ENCODE measurements around the gene EIF3B.
A peak's percentile ranks its signal among the peaks of the same experiment; 100 is the strongest.

The EIF3B gene

GRCh38 chr7:2357165-2357564 lies 2.5 kb downstream of the EIF3B start:
- POLR2A ChIA-PET (ENCODE audit: low non-redundant PET) = interaction anchor here (0.6 kb wide), 1 partner anchor 43 kb away, joined by 3 read pairs; no protein-coding TSS in a partner anchor
- no peak for DNase-seq (ENCODE audit: low spot score)
- CTCF ChIA-PET = no interaction called here
- peak overlapping the region; percentile 52 for H3K27ac ChIP-seq
- no peak for TF ChIP-seq CTCF (conservative IDR thresholded peaks at IDR 0.05; ENCODE audit: low read depth)

- no peak overlapping the region for H3K27ac ChIP-seq
- TF ChIP-seq CTCF (conservative IDR thresholded peaks at IDR 0.05; ENCODE audit: low read depth) = no peak
- POLR2A ChIA-PET (ENCODE audit: low non-redundant PET) = interaction anchor here (0.6 kb wide), 1 partner anchor 42 kb away, joined by 3 read pairs; no protein-coding TSS in a partner anchor
- CTCF ChIA-PET = no interaction called here
- no peak for DNase-seq (ENCODE audit: low spot score)
These were observed 2.9 kb downstream of the EIF3B start for GRCh38 chr7:2357571-2357970.

GRCh38 chr7:2358968-2359527 lies 4.4 kb downstream of the EIF3B start:
- ChIA-PET POLR2A (ENCODE audit: low non-redundant PET) (no interaction called here), CTCF (interaction anchor here (0.6 to 0.7 kb wide), 2 partner anchors 93 to 1814 kb away, joined by 3 to 4 read pairs; no protein-coding TSS in a partner anchor)
- no peak for TF ChIP-seq CTCF (conservative IDR thresholded peaks at IDR 0.05; ENCODE audit: low read depth)
- DNase-seq (ENCODE audit: low spot score) = no peak
- peak overlapping the region; percentile 46 for H3K27ac ChIP-seq

DNA sequence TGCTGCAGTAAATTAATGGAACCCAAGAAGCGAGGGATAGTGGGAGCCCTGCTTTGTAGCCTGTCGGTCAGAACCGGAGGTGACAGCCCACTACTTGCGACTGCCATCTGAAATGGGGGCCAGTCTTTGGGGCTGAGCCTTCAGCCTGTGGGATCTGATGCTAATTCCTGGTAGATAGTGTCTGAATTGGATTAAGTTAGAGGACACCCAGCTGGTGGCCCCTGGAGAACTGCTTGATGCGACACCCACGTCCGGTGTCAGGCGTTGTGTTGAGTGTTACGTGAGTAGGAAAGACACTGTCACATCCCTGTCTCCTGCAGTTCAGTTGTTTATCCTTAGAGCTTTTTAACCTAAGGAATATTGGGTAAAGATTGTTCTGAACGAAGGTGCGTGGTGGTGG lies 5.0 kb downstream of the EIF3B start:
- no peak for DNase-seq (ENCODE audit: low spot score)

DNA sequence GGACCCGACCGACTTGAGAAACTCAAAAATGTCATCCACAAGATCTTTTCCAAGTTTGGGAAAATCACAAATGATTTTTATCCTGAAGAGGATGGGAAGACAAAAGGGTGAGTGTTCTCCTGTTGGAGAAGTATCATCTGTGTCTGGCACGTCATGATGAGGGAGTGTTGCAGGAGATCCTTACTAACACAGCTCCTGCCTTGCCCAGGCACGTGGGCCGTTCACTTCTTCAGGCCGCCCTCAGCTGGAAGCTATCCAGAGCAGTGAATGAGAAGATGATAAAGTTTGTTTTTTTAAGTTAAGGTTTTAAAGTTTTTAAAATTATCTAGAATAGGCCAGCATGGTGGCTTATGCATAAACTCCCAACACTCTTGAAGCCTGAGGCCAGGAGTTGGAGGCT lies 6.2 kb downstream of the EIF3B start:
- peak overlapping the region; percentile 33 for H3K27ac ChIP-seq
- no peak for DNase-seq (ENCODE audit: low spot score)
- ChIA-PET POLR2A (ENCODE audit: low non-redundant PET) (no interaction called here), CTCF (no interaction called here)
- TF ChIP-seq CTCF (conservative IDR thresholded peaks at IDR 0.05; ENCODE audit: low read depth) = no peak

More for the DNA sequence above, 5.0 kb downstream of the EIF3B start:
- TF ChIP-seq CTCF (conservative IDR thresholded peaks at IDR 0.05; ENCODE audit: low read depth) = no peak
- ChIA-PET CTCF (no interaction called here), POLR2A (ENCODE audit: low non-redundant PET) (no interaction called here)
- peak overlapping the region; percentile 46 for H3K27ac ChIP-seq

- TF ChIP-seq CTCF (conservative IDR thresholded peaks at IDR 0.05; ENCODE audit: low read depth) = no peak
- ChIA-PET CTCF (no interaction called here), POLR2A (ENCODE audit: low non-redundant PET) (no interaction called here)
- no peak overlapping the region for H3K27ac ChIP-seq
- DNase-seq (ENCODE audit: low spot score) = no peak
These were observed 7.9 kb downstream of the EIF3B start for GRCh38 chr7:2362385-2363088.

Measured in RWPE1 (cell line).